Fibroblast of pulmonary artery (primary cell): ENCODE measurements around the gene PDYN.
A peak's percentile ranks its signal among the peaks of the same experiment; 100 is the strongest.

ENCODE experiments used
- DNase-seq: peaks from one replicate; pipeline ENCODE4 v3.0.0-alpha.2; 2010; ENCODE audit warnings: low read depth
- H3K4me3 ChIP-seq: replicated peaks from 2 replicates; pipeline ENCODE4 v1.5.1; 2011; ENCODE audit warnings: low read depth, mild to moderate bottlenecking, control low read depth, low read length, moderate library complexity
- CTCF ChIP-seq: IDR thresholded peaks from 2 replicates; pipeline ENCODE4 v1.5.1; 2011; ENCODE audit warnings: mild to moderate bottlenecking, control low read depth, low read length, inconsistent platforms; ENCODE audit errors: missing control alignments

Gene PDYN

GRCh38 chr20:1965520-1966351 lies 28.1 kb downstream of the PDYN start:
- H3K4me3 ChIP-seq = peak overlapping the region; percentile 25
- peak; percentile 69 for DNase-seq
- TF ChIP-seq CTCF = peak; percentile 83

- H3K4me3 ChIP-seq = no peak overlapping the region
- TF ChIP-seq CTCF = peak; percentile 20
- peak; percentile 8 for DNase-seq
These were observed 29.0 kb downstream of the PDYN start for GRCh38 chr20:1964659-1965405.

DNA sequence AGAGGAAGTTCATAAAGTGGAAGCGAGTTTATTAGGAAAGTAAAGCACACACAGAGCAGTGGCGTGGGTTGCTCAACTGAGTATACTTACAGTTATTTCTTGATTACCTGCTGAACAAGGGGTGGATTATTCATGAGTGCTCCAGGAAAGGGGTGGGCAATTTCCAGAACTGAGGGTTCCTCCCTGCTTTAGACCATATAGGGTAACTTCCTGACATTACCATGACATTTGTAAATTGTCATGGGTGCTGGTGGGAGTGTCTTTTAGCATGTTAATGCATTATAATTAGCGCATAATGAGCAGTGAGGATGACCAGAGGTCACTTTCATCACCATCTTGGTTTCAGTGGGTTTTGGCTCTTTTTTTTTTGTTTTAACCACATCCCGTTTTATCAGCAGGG lies 29.8 kb downstream of the PDYN start:
- TF ChIP-seq CTCF = no peak
- no peak for DNase-seq
- no peak overlapping the region for H3K4me3 ChIP-seq

DNA sequence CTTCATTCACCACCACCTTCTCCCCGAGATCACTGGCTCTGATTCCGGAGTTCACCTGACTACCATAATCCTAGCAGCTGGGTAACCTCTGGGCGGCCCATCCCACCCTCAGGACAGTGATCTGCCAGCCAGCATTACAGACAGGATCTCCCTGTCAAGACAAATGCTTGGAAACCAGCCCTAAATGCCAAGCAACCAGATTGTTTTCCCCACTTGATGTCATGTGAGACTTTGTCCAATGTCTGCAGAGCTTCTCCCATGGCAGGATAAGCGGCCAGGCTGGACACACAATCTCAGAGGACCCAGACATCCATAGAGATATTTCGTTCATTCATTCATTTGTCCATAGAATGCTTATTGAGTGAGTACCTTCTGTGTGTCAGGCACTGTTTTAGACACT lies 32.5 kb downstream of the PDYN start:
- TF ChIP-seq CTCF = no peak
- no peak for DNase-seq
- no peak overlapping the region for H3K4me3 ChIP-seq

GRCh38 chr20:1959156-1959555 lies 34.7 kb downstream of the PDYN start:
- DNase-seq = no peak
- TF ChIP-seq CTCF = no peak
- H3K4me3 ChIP-seq = no peak overlapping the region

DNA sequence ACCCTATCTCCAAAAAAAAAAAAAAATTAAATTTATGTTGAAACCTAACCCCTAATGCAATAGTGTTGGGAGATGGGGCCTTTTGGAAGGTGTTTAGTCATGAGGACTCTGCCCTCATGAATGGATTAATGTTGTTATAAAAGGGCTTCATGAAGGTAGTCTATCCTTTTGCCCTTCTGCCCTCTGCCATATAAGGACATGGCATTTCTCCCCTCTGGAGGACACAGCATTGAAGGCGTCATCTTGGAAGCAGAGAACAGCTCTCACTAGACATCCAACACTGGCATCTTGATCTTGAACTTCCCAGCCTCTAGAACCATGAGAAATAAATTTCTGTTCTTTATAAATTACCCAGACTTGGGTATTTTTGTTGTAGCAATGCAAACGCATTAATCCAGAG lies 35.4 kb downstream of the PDYN start:
- H3K4me3 ChIP-seq = no peak overlapping the region
- no peak for TF ChIP-seq CTCF
- no peak for DNase-seq
